HUES64 (cell line): ENCODE results near the gene GTPBP1.

Experiments
- H3K27ac ChIP-seq: 2 replicates; pipeline ENCODE4 v1.7.0; 2013; ENCODE audit warnings: low read depth, low read length, inconsistent platforms
- H3K27me3 ChIP-seq: 2 replicates; pipeline ENCODE4 v1.6.1; 2013; ENCODE audit warnings: mild to moderate bottlenecking, low read length; ENCODE audit not compliant: insufficient read depth
- H3K36me3 ChIP-seq: 2 replicates; pipeline ENCODE4 v1.6.1; 2013; ENCODE audit warnings: mild to moderate bottlenecking, low read length; ENCODE audit not compliant: insufficient read depth
- H3K4me1 ChIP-seq: 2 replicates; pipeline ENCODE4 v1.6.1; 2013; ENCODE audit warnings: mild to moderate bottlenecking, low read length, moderate library complexity; ENCODE audit not compliant: insufficient read depth
- H3K4me3 ChIP-seq: 2 replicates; pipeline ENCODE4 v1.5.1; 2013; ENCODE audit warnings: mild to moderate bottlenecking, low read length, moderate library complexity
- H3K9ac ChIP-seq: 2 replicates; pipeline ENCODE4 v1.6.1; 2013; ENCODE audit warnings: mild to moderate bottlenecking, low read depth, low read length
- H3K9me3 ChIP-seq: 2 replicates; pipeline ENCODE4 v1.6.1; 2013; ENCODE audit warnings: low read depth, low read length; ENCODE audit not compliant: insufficient read depth
- WGBS: fragments of 150-250, 120-280 bp; methylation state at CpG from one replicate; pipeline ENCODE4 v1.1.7; 2013; ENCODE audit warnings: missing lambda C conversion rate; 5-methylcytosine and 5-hydroxymethylcytosine counted together

GTPBP1 gene

GRCh38 chr22:38715852-38716251, 10.1 kb downstream of the GTPBP1 start:
- H3K27me3 ChIP-seq: no peaks in the 10 kb centered on the region
- H3K9ac ChIP-seq: no peak overlapping the region
- no peak overlapping the region for H3K27ac ChIP-seq
- H3K36me3 ChIP-seq: peaks cover 51% of the 10 kb centered on the region
- H3K4me3 ChIP-seq: no peak overlapping the region
- H3K4me1 ChIP-seq: peaks cover 22% of the 10 kb centered on the region
- no peaks in the 10 kb centered on the region for H3K9me3 ChIP-seq
- 93% methylated on average over 15 of the region's 15 CpGs for WGBS

- Histone ChIP-seq H3K9me3 (no peaks in the 10 kb centered on the region), H3K36me3 (peaks cover 52% of the 10 kb centered on the region), H3K4me3 (no peak overlapping the region), H3K27me3 (no peaks in the 10 kb centered on the region), H3K27ac (no peak overlapping the region), H3K9ac (no peak overlapping the region), H3K4me1 (peaks cover 22% of the 10 kb centered on the region)
- WGBS: 95% methylated on average over 10 of the region's 10 CpGs
Observed at GRCh38 chr22:38716271-38716670, 10.5 kb downstream of the GTPBP1 start.

- Histone ChIP-seq H3K36me3 (peaks cover 57% of the 10 kb centered on the region), H3K4me3 (no peak overlapping the region), H3K9ac (no peak overlapping the region), H3K27ac (no peak overlapping the region), H3K27me3 (no peaks in the 10 kb centered on the region), H3K4me1 (peaks cover 22% of the 10 kb centered on the region), H3K9me3 (no peaks in the 10 kb centered on the region)
- WGBS: 91% methylated on average over 9 of the region's 9 CpGs
Observed at GRCh38 chr22:38716826-38717225, 11.1 kb downstream of the GTPBP1 start.

GRCh38 chr22:38717244-38717643, 11.5 kb downstream of the GTPBP1 start:
- peaks cover 61% of the 10 kb centered on the region for H3K36me3 ChIP-seq
- no peak overlapping the region for H3K27ac ChIP-seq
- no peaks in the 10 kb centered on the region for H3K27me3 ChIP-seq
- H3K9ac ChIP-seq: no peak overlapping the region
- no peaks in the 10 kb centered on the region for H3K9me3 ChIP-seq
- no peak overlapping the region for H3K4me3 ChIP-seq
- peaks cover 19% of the 10 kb centered on the region for H3K4me1 ChIP-seq
- WGBS: 92% methylated on average over 6 of the region's 6 CpGs

GRCh38 chr22:38718414-38718813, 12.7 kb downstream of the GTPBP1 start:
- Histone ChIP-seq H3K36me3 (peaks cover 73% of the 10 kb centered on the region), H3K9me3 (no peaks in the 10 kb centered on the region), H3K27ac (no peak overlapping the region), H3K4me3 (no peak overlapping the region), H3K4me1 (peaks cover 7% of the 10 kb centered on the region; the same call in 1 of the 2 replicates), H3K9ac (no peak overlapping the region), H3K27me3 (no peaks in the 10 kb centered on the region)
- 68% methylated on average over 6 of the region's 6 CpGs for WGBS

GRCh38 chr22:38719196-38719595, 13.5 kb downstream of the GTPBP1 start:
- peaks cover 3% of the 10 kb centered on the region; the same call in 1 of the 2 replicates for H3K4me1 ChIP-seq
- no peaks in the 10 kb centered on the region for H3K27me3 ChIP-seq
- H3K9me3 ChIP-seq: no peaks in the 10 kb centered on the region
- H3K9ac ChIP-seq: no peak overlapping the region
- peaks cover 81% of the 10 kb centered on the region for H3K36me3 ChIP-seq
- WGBS: 96% methylated on average over 6 of the region's 6 CpGs
- H3K27ac ChIP-seq: no peak overlapping the region
- no peak overlapping the region for H3K4me3 ChIP-seq

- WGBS: 97% methylated on average over 3 of the region's 3 CpGs
- H3K9ac ChIP-seq: no peak overlapping the region
- no peak overlapping the region for H3K27ac ChIP-seq
- no peak overlapping the region for H3K4me3 ChIP-seq
- H3K4me1 ChIP-seq: peaks cover 3% of the 10 kb centered on the region; the same call in 1 of the 2 replicates
- H3K36me3 ChIP-seq: peaks cover 88% of the 10 kb centered on the region
- no peaks in the 10 kb centered on the region for H3K9me3 ChIP-seq
- H3K27me3 ChIP-seq: no peaks in the 10 kb centered on the region
Observed at GRCh38 chr22:38720350-38720749, 14.6 kb downstream of the GTPBP1 start.

GRCh38 chr22:38721551-38721950, 15.8 kb downstream of the GTPBP1 start:
- H3K36me3 ChIP-seq: peaks cover 88% of the 10 kb centered on the region
- peaks cover 3% of the 10 kb centered on the region; the same call in 1 of the 2 replicates for H3K4me1 ChIP-seq
- H3K9me3 ChIP-seq: no peaks in the 10 kb centered on the region
- no peak overlapping the region for H3K9ac ChIP-seq
- H3K27ac ChIP-seq: no peak overlapping the region
- H3K4me3 ChIP-seq: no peak overlapping the region
- H3K27me3 ChIP-seq: no peaks in the 10 kb centered on the region
- WGBS: 91% methylated on average over 7 of the region's 7 CpGs

GRCh38 chr22:38724176-38724575, 18.4 kb downstream of the GTPBP1 start:
- Histone ChIP-seq H3K27ac (no peak overlapping the region), H3K4me1 (no peaks in the 10 kb centered on the region), H3K4me3 (no peak overlapping the region), H3K36me3 (peaks cover 93% of the 10 kb centered on the region), H3K9ac (no peak overlapping the region), H3K27me3 (no peaks in the 10 kb centered on the region), H3K9me3 (no peaks in the 10 kb centered on the region)
- 98% methylated on average over 7 of the region's 7 CpGs for WGBS

- Histone ChIP-seq H3K9ac (no peak overlapping the region), H3K4me1 (no peaks in the 10 kb centered on the region), H3K27ac (no peak overlapping the region), H3K27me3 (no peaks in the 10 kb centered on the region), H3K4me3 (no peak overlapping the region), H3K9me3 (no peaks in the 10 kb centered on the region), H3K36me3 (peaks cover 97% of the 10 kb centered on the region)
- WGBS: 90% methylated on average over 3 of the region's 3 CpGs
Observed at GRCh38 chr22:38724926-38725571, 19.3 kb downstream of the GTPBP1 start.

- H3K4me3 ChIP-seq: no peak overlapping the region
- H3K36me3 ChIP-seq: peaks cover 100% of the 10 kb centered on the region
- H3K9me3 ChIP-seq: no peaks in the 10 kb centered on the region
- H3K4me1 ChIP-seq: no peaks in the 10 kb centered on the region
- 96% methylated on average over 18 of the region's 18 CpGs for WGBS
- no peaks in the 10 kb centered on the region for H3K27me3 ChIP-seq
- no peak overlapping the region for H3K27ac ChIP-seq
- no peak overlapping the region for H3K9ac ChIP-seq
Observed at GRCh38 chr22:38725900-38726655, 20.3 kb downstream of the GTPBP1 start.
